ENCODE measurements around the gene NXPE4. TPM values are rescaled to one million over a fixed set of nuclear protein-coding genes. Genes with fewer than 3 reads are reported as not detected.

Gene NXPE4
- total RNA-seq, 1 experiment from 2014 or later, result not detected

DNA sequence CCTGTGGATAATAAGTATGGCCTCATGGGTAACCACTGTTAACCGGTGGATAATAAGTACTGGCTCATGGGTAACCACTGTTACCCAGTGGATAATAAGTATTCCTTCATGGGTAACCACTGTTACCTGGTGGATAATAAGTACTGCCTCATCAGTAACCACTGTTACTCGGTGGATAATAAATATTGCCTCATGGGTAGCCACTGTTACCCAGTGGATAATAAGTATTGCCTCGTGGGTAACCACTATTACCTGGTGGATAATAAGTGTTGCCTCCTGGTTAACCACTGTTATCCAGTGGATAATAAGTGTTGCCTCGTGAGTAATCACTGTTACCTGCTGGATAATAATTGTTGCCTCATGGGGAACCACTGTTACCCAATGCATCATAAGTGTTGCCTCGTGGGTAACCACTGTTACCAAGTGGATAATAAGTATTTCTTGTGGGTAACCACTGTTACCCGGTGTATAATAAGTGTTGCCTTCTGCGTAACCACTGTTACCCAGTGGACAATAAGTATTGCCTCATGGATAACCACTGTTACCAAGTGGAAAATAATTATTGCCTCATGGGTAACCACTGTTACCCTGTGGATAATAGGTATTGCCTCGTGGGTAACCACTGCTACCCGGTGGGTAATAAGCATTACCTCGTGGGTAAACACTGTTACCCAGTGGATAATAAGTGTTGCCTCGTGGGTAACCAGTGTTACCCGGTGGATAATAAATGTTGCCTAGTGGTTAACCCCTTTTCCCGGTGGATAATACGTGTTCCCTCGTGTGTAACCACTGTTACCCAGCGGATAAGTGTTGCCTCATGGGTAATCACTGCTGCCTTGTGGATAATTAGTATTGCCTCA, 26.6 kb upstream of the NXPE4 start:
- no peak for TF ChIP-seq POLR2AphosphoS5 (IDR thresholded peaks at IDR 0.05; ENCODE audit: low read depth, low read length)
- TF ChIP-seq SIN3A (IDR thresholded peaks at IDR 0.05; ENCODE audit: borderline replicate concordance, insufficient read depth, low read depth, low read length), result no peak
- TF ChIP-seq REST (IDR thresholded peaks at IDR 0.05; ENCODE audit: insufficient read depth in 1 of 2, low read depth in 2 of 2, low read length in 1 of 2), result no peak
- no peak for TF ChIP-seq CTCF (IDR thresholded peaks at IDR 0.05)
- no peak for TF ChIP-seq TCF7L2 (IDR thresholded peaks at IDR 0.05; ENCODE audit: low read depth, low read length)
- DNase-seq (ENCODE audit: low read depth, low spot score), result no peak

GRCh38 chr11:114621072-114621471, 25.5 kb upstream of the NXPE4 start:
- ATAC-seq, result no peak
- no TSS peak for BruUV-seq (replicated peaks)

More for the DNA sequence above, 26.6 kb upstream of the NXPE4 start:
- Histone ChIP-seq H3K4me3 (ENCODE audit: low read depth in 2 of 2, low read length in 2 of 2) (no peak overlapping the region), H3K27me3 (ENCODE audit: control insufficient read depth, insufficient read depth, low read length) (no peaks in the 10 kb centered on the region), H3K36me3 (ENCODE audit: control insufficient read depth, insufficient read depth, low read length) (no peaks in the 10 kb centered on the region), H3K27ac (ENCODE audit: low read length) (no peak overlapping the region), H3K4me1 (ENCODE audit: control insufficient read depth, insufficient read depth, low read length) (no peaks in the 10 kb centered on the region), H3K9me3 (ENCODE audit: control insufficient read depth, insufficient read depth, low read depth, low read length) (no peaks in the 10 kb centered on the region; the same call in 1 of the 2 replicates)
- in situ Hi-C loops (cut with HindIII; ENCODE audit: low pct_unique_long_range_greater_than_20kb, low sequenced_read_pairs), result no loop called here
- no peak for ATAC-seq
- POLR2A ChIA-PET, result no interaction called here
- BruUV-seq (replicated peaks), result no TSS peak
- CTCF ChIA-PET, result no interaction called here
- intact Hi-C loops (cut with micrococcal nuclease; ENCODE audit: unreplicated experiment), result no loop called here

More at GRCh38 chr11:114621072-114621471, 25.5 kb upstream of the NXPE4 start:
- POLR2A ChIA-PET, result no interaction called here
- intact Hi-C loops (cut with micrococcal nuclease; ENCODE audit: unreplicated experiment), result no loop called here
- no peak for DNase-seq (ENCODE audit: low read depth, low spot score)
- Histone ChIP-seq H3K4me3 (ENCODE audit: low read depth in 2 of 2, low read length in 2 of 2) (no peak overlapping the region), H3K9me3 (ENCODE audit: control insufficient read depth, insufficient read depth, low read depth, low read length) (no peaks in the 10 kb centered on the region; the same call in 1 of the 2 replicates), H3K4me1 (ENCODE audit: control insufficient read depth, insufficient read depth, low read length) (no peaks in the 10 kb centered on the region), H3K27me3 (ENCODE audit: control insufficient read depth, insufficient read depth, low read length) (no peaks in the 10 kb centered on the region), H3K27ac (ENCODE audit: low read length) (no peak overlapping the region), H3K36me3 (ENCODE audit: control insufficient read depth, insufficient read depth, low read length) (no peaks in the 10 kb centered on the region)
- in situ Hi-C loops (cut with HindIII; ENCODE audit: low pct_unique_long_range_greater_than_20kb, low sequenced_read_pairs), result no loop called here
- TF ChIP-seq POLR2AphosphoS5 (IDR thresholded peaks at IDR 0.05; ENCODE audit: low read depth, low read length), result no peak
- TF ChIP-seq REST (IDR thresholded peaks at IDR 0.05; ENCODE audit: insufficient read depth in 1 of 2, low read depth in 2 of 2, low read length in 1 of 2), result no peak
- CTCF ChIA-PET, result no interaction called here

Data from Panc1 (cell line).